Measurements from ENCODE around the gene PZP.
"Not testable (repeated sequence)": the region's sequence is repeated elsewhere in the genome, so short reads cannot be mapped to it uniquely, and the experiment has no call there.

The PZP gene

GRCh38 chr12:9208229-9208628 lies at the start of gene PZP:
Gene PZP, minus strand, starts transcription at chr12:9208395. Its CDS starts 54 bp downstream, at chr12:9208341.
- no peak for DNase-seq

- no peak for DNase-seq
Observed at GRCh38 chr12:9256758-9257405, 48.7 kb upstream of the PZP start.

GRCh38 chr12:9256341-9256740 lies 48.1 kb upstream of the PZP start:
- DNase-seq, result no peak

- no peak for DNase-seq
Observed at GRCh38 chr12:9255837-9256236, 47.6 kb upstream of the PZP start.

- DNase-seq, result no peak
Observed at GRCh38 chr12:9253464-9253863, 45.3 kb upstream of the PZP start.

- DNase-seq, result not testable (repeated sequence)
Observed at GRCh38 chr12:9252791-9253190, 44.6 kb upstream of the PZP start.

- no peak for DNase-seq
Observed at GRCh38 chr12:9252256-9252655, 44.1 kb upstream of the PZP start.

- no peak for DNase-seq
Observed at GRCh38 chr12:9248435-9248834, 40.2 kb upstream of the PZP start.

- DNase-seq, result no peak
Observed at GRCh38 chr12:9244894-9245293, 36.7 kb upstream of the PZP start.

GRCh38 chr12:9243999-9244649 lies 35.9 kb upstream of the PZP start:
- no peak for DNase-seq

GRCh38 chr12:9241301-9241700 lies 33.1 kb upstream of the PZP start:
- DNase-seq, result no peak

GRCh38 chr12:9240776-9241175 lies 32.6 kb upstream of the PZP start:
- DNase-seq, result no peak

- not testable (repeated sequence) for DNase-seq
Observed at GRCh38 chr12:9240004-9240635, 31.9 kb upstream of the PZP start.

GRCh38 chr12:9237286-9237685 lies 29.1 kb upstream of the PZP start:
- no peak for DNase-seq

- no peak for DNase-seq
Observed at GRCh38 chr12:9235519-9235918, 27.3 kb upstream of the PZP start.

GRCh38 chr12:9227950-9228349 lies 19.8 kb upstream of the PZP start:
- DNase-seq, result no peak

GRCh38 chr12:9223830-9224229 lies 15.6 kb upstream of the PZP start:
- DNase-seq, result no peak

- DNase-seq, result peak; percentile 83
Observed at GRCh38 chr12:9221483-9221882, 13.3 kb upstream of the PZP start.

- DNase-seq, result not testable (repeated sequence)
Observed at GRCh38 chr12:9221011-9221410, 12.8 kb upstream of the PZP start.

- no peak for DNase-seq
Observed at GRCh38 chr12:9214534-9214933, 6.3 kb upstream of the PZP start.

GRCh38 chr12:9211687-9212086 lies 3.5 kb upstream of the PZP start:
- no peak for DNase-seq

GRCh38 chr12:9204380-9204779 lies 3.8 kb downstream of the PZP start:
- no peak for DNase-seq

GRCh38 chr12:9198012-9198411 lies 10.2 kb downstream of the PZP start:
- DNase-seq, result no peak

GRCh38 chr12:9184276-9184675 lies 23.9 kb downstream of the PZP start:
- DNase-seq, result no peak
